ENCODE measurements around the gene CA10.

DNA sequence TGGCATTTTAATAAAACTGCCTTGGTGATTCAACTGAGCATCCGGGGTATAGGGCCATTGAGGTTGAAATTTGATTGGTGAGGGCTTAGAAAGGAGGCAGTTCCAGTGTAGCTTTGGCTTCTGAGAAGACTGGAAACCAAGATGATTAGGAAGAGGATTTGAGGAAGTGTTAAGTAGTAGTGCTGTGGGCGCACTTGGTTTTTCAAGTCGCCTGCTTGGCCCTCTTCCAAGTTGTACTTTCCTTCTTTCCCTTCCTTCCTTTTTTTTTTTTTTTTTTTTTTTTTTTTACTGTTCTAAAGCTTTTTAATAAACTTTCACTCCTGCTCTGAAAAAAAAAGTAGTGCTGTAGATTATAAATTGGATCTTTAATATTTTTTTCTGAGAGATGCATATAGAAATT lies 577.6 kb downstream of the CA10 start:
- TF ChIP-seq, protein P1, sequence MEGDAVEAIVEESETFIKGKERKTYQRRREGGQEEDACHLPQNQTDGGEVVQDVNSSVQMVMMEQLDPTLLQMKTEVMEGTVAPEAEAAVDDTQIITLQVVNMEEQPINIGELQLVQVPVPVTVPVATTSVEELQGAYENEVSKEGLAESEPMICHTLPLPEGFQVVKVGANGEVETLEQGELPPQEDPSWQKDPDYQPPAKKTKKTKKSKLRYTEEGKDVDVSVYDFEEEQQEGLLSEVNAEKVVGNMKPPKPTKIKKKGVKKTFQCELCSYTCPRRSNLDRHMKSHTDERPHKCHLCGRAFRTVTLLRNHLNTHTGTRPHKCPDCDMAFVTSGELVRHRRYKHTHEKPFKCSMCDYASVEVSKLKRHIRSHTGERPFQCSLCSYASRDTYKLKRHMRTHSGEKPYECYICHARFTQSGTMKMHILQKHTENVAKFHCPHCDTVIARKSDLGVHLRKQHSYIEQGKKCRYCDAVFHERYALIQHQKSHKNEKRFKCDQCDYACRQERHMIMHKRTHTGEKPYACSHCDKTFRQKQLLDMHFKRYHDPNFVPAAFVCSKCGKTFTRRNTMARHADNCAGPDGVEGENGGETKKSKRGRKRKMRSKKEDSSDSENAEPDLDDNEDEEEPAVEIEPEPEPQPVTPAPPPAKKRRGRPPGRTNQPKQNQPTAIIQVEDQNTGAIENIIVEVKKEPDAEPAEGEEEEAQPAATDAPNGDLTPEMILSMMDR (conservative IDR thresholded peaks at IDR 0.05; ENCODE audit: low read depth in 2 of 2), result no peak
- TF ChIP-seq, protein P2, sequence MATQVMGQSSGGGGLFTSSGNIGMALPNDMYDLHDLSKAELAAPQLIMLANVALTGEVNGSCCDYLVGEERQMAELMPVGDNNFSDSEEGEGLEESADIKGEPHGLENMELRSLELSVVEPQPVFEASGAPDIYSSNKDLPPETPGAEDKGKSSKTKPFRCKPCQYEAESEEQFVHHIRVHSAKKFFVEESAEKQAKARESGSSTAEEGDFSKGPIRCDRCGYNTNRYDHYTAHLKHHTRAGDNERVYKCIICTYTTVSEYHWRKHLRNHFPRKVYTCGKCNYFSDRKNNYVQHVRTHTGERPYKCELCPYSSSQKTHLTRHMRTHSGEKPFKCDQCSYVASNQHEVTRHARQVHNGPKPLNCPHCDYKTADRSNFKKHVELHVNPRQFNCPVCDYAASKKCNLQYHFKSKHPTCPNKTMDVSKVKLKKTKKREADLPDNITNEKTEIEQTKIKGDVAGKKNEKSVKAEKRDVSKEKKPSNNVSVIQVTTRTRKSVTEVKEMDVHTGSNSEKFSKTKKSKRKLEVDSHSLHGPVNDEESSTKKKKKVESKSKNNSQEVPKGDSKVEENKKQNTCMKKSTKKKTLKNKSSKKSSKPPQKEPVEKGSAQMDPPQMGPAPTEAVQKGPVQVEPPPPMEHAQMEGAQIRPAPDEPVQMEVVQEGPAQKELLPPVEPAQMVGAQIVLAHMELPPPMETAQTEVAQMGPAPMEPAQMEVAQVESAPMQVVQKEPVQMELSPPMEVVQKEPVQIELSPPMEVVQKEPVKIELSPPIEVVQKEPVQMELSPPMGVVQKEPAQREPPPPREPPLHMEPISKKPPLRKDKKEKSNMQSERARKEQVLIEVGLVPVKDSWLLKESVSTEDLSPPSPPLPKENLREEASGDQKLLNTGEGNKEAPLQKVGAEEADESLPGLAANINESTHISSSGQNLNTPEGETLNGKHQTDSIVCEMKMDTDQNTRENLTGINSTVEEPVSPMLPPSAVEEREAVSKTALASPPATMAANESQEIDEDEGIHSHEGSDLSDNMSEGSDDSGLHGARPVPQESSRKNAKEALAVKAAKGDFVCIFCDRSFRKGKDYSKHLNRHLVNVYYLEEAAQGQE (IDR thresholded peaks at IDR 0.05; ENCODE audit: unreplicated experiment), result no peak
- TF ChIP-seq POLR2AphosphoS5 (IDR thresholded peaks at IDR 0.05; ENCODE audit: low read depth), result no peak
- TF ChIP-seq EZH2 (IDR thresholded peaks at IDR 0.05; ENCODE audit: low read depth, unreplicated experiment), result no peak

Measured in GM23338 (cell line).